GM11168 (cell line): ENCODE data around the gene RAI14.

Experiments
- in situ Hi-C: fragments of 300-500 bp; cut with MboI; formaldehyde crosslinking; loops from one replicate; pipeline ENCODE4 v1.12.0; 2022; ENCODE audit warnings: low sequenced_read_pairs; ENCODE audit not compliant: unreplicated experiment

RAI14 gene

DNA sequence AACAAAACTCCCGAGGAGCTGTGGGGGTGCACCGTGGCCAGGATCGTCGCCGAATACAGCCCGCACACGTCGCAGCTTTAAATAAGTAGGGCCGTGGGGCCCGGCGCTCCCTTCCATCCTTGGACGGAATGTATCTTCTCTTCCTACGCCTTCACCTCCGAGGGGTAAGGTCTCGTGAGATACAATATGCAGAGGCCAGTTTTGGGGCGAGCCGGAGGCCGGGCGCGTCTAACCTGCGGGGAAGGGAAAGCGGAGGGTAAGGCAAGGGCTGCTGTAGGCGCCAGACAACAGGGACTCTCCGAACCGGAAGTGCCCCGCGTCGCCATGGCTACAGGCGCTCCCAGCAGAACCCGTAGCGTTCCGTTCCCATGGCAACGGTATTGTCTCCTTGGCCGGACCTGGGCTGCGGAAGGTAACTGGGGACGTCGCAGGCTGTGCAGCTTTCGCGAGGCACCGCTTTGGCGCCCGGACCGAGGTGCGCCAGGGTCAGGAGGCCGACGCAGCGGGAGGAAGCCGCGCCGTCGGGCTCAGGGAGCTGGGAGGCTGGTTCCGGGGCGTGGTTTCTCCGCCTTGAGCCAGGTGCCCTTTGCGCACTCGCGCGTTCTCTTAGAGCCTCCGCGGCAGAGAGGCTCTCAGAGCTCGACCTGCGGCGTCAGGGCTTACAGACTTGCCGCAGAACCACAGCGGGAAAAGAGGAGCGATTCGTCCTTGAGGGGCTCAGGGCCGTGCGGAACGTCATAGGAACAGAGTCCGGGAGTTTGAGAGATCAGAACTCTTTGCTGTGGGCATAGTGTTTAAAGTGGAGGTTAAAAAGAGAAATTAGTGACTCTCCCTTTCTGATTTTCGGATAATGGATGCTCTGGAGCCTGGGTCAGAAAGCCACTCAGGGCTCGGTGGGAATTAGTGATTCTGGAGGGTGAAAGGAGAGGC is 182.9 kb downstream of the RAI14 start, which contains the start of gene TTC23L:
Gene TTC23L, plus strand, starts transcription at position 380 of the 930 bp plus-strand sequence. CDS start 1,508 bp downstream, outside the sequence.
- in situ Hi-C loops: no loop called here

- in situ Hi-C loops: no loop called here
These were observed 185.7 kb downstream of the RAI14 start for GRCh38 chr5:34841816-34842215.

GRCh38 chr5:34842554-34842953 is 186.4 kb downstream of the RAI14 start:
- in situ Hi-C loops: no loop called here

GRCh38 chr5:34843497-34843896 is 187.4 kb downstream of the RAI14 start:
- in situ Hi-C loops: no loop called here

DNA sequence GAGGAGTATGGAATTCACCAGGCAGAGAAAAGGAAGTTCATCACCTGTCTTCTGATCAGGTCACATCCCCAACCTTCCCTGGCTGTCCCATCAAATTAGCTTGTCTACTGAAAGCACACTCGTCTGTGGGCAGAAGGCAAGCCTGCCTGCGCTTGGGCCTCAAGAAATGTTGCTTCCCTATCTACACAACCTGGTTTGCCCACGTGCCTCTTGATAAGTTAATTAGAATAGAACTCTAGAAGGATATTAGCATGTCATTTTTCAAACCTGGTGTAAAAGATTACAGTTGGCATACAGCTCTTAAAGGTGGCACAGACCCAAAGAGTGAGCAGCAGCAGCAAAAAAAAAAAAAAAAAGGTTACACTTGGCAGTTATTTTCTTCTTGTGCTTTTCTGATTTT is 188.0 kb downstream of the RAI14 start:
- in situ Hi-C loops: no loop called here

- in situ Hi-C loops: no loop called here
These were observed 188.9 kb downstream of the RAI14 start for GRCh38 chr5:34844999-34845398.

- in situ Hi-C loops: no loop called here
These were observed 190.9 kb downstream of the RAI14 start for GRCh38 chr5:34847056-34847455.

DNA sequence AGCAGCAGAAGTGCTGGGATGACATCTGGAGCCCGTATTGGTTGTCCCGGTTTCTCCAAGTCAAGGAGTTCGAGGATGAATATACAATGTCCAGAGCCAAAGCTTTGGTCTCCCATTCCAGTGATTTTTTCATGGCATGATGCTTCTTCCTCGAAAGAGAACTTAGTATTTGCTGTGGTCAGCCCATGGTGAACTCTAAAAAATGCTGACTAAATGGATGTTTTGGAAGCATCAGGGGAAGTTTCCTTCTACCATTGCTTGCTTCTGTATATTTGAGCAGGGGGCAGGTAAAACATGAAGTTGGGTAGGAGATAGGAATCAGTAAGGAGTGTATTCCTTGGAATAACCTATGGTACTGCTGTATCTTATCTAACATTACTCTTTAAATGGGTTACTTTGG is 191.4 kb downstream of the RAI14 start:
- in situ Hi-C loops: no loop called here

- in situ Hi-C loops: no loop called here
These were observed 192.1 kb downstream of the RAI14 start for GRCh38 chr5:34848230-34848629.

DNA sequence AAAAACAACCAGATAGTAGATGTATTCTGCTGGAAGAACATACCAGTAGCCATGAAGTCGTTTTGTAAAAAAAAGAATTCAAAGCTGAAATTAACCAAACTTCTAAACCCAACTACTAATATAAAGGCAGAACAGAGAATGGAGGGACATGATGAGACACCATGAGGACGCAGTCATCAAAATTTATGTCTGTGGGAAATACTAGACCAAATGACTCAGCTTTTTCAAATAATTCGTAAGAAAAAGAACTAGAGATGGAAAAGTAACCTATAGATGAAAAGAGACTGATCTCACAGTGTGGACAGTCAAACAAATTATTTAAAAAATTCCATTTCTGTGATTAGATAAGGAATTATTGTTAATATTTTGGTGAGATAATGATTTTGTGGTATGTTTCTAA is 193.1 kb downstream of the RAI14 start:
- in situ Hi-C loops: no loop called here

- in situ Hi-C loops: no loop called here
These were observed 198.5 kb downstream of the RAI14 start for GRCh38 chr5:34854459-34855174.

DNA sequence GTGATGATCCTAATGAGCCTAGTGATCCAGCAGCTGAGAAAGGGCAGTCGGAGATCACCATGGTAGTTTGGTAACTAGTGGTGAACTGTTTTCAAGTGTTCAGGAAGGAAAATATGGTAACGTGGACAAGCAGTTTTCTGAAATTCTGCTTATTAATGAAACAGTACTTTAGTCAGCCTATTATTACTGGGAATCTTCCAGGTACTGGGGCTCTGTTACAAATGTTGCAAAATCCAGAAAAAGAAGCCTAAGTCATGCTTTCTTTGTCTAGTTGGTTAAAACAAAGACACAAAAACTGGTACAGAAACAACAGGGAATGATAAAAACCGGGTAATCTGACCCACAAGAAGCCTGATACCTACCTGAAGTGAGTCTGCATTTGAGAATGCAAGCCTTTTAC is 201.0 kb downstream of the RAI14 start:
- in situ Hi-C loops: no loop called here

DNA sequence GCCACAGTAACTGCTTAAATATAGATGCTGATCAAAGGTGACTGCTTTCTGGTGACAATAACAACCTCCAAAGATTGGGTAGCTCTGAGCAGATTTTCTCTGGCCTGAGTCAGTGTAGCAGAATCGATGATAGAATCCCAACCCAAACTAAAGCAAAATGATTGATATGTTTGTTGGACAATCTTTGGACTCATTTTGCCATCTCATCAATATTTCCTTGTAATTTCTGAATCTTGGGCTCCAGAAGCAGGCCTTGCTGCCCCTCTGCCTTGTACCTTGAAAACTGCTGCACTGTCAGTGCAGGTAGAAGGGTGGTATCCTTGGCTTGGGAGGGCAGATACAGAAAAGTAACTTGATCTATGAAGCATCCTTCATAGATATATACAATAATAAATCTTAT is 201.8 kb downstream of the RAI14 start:
- in situ Hi-C loops: no loop called here

- in situ Hi-C loops: no loop called here
These were observed 202.7 kb downstream of the RAI14 start for GRCh38 chr5:34858790-34859189.

DNA sequence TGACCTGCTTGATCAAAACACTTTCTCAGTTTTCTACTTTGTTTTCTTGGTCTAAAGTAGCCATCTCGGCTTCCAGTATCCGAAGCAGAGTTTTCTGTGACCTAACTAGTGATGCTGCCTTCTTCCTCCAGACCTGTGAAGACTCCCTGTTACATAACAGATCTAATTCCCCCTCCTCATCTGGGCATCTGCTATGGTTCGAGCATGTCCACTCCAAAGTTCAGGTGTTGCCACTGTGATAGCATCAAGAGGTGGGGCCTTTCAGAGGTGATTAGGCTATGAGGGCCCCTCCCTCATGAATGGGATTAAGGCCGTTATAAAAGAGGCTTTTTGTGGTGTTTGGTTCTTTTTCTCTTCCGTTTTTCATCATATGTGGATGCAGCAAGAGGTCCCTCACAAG is 203.1 kb downstream of the RAI14 start:
- in situ Hi-C loops: no loop called here

DNA sequence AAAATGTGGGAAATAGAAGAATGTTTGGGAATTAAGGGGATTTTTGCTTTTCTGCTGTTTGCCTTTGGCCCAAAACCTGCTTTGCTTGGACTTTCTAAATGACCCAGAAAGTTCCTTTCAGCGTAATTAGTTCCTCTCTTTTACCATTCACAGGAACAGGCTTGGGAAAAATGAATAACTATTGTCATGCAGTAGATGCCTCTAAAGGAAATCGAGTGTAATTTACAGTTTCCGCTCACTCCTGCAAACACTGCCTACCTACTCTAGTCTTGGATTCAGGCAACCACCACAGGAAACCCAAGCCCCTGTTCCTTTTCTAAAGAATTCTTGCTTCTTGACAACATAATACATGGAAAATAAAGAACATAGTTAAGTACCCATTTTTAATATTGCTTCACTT is 207.8 kb downstream of the RAI14 start:
- in situ Hi-C loops: no loop called here

DNA sequence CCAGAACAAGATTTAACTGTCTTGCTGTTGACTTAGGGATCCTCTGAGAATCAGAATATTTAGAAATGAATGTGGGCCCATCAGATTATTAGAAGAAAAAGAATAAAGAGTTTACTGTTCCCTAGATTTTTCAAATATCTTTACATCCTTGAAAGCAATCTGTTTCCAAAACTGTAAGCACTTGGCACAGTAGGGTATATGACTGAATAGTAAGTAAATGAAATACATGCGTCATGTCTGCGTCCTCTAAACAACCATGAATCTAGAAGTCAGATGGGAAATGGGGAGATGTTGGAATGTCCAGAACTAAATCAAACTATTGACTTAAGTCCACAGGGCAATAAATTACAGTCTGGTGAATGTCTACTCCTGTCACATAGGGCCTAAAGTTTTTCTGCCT is 209.0 kb downstream of the RAI14 start:
- in situ Hi-C loops: no loop called here

DNA sequence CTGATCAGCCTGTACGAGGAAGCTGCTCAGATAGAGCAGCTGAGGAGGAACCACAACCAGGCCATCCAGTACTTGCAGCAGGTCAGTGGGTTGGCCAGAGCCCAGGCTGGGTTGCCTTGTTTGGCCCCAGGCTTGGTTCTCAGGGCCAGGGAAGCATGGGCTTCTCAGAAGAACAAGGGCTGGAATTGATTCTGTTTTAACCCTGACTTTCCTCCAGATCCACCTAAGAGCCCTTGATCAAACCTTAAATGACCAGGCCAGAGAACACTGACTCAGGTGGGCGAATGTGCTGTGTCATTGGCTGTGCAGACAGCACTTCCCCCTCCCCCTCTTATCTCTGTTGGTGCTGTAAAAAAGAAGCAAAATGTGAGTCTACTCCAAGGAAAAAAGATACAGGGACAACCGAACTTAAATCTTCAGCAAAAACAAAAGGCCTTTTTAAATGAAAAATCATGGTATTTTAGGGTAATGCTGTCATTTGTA is 210.9 kb downstream of the RAI14 start:
- in situ Hi-C loops: no loop called here

DNA sequence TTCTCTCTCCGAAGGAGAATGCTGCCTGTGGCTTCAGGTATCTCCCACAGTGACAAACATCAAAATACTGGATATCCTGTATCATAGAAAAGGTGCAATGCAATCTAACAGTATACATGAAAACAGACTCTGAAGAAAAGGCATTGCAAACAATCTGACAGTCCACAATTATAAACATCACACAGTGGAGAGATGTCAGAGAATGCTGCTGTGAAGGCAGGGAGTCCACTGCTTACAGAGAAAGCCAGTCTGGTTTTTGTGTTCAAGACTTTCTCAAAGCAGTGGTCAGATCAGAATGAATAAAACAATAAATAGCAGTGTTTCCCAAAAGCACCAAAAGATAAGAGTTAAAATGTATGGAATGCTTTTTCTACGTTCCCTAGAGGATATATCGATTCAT is 211.5 kb downstream of the RAI14 start:
- in situ Hi-C loops: no loop called here

DNA sequence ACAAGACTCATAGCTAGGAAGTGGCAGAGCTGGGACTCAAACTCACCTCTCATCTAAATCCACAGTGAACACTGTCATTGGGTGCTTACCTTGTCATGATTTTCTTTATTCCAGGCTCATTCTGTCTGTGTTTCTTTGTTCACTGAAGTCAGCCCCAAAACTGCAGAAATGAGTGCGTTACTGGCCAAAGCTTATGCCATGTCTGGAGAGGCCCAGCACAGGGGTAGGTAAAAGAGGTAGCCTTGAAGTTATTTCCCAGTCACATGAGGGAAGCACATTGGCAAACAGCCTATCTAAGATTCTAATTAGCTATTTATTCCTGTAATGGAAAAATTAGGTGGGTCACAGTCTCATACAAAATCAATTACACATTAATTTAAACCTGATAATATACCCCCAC is 212.7 kb downstream of the RAI14 start:
- in situ Hi-C loops: no loop called here

- in situ Hi-C loops: no loop called here
These were observed 213.1 kb downstream of the RAI14 start for GRCh38 chr5:34869256-34869655.
